GM12892 (cell line): Measurements from ENCODE around the gene CTR9. TPM values are rescaled to one million over a fixed set of nuclear protein-coding genes. Genes with fewer than 3 reads are reported as not detected.
A peak's percentile ranks its signal among the peaks of the same experiment; 100 is the strongest.

Experiments used
- DNase-seq: peaks from one replicate; pipeline ENCODE4 v3.0.0; 2011; ENCODE audit not compliant: insufficient read length
- FAIRE-seq: peaks from 2 replicates; lab custom pipeline; 2011; peaks lifted over from hg19 to GRCh38; lab: Jason Lieb, UNC
- POLR2A ChIP-seq: IDR thresholded peaks from 2 replicates; pipeline ENCODE4 v1.6.1; 2011; ENCODE audit warnings: low read depth, low read length, control low read depth
- POLR2AphosphoS5 ChIP-seq: IDR thresholded peaks from 2 replicates; pipeline ENCODE4 v1.6.1; 2011; ENCODE audit warnings: low read depth, low read length, control low read depth
- TAF1 ChIP-seq: IDR thresholded peaks from 2 replicates; pipeline ENCODE4 v1.6.1; 2011; ENCODE audit warnings: low read depth, mild to moderate bottlenecking, control low read depth, low read length, borderline replicate concordance
- polyA plus RNA-seq: library from polyadenylated mRNA; unstranded; fragments of >200 nt; gene quantifications from one replicate; pipeline ENCODE4 v1.2.1, GENCODE V29; 2012; ENCODE audit warnings: missing spikeins, inconsistent platforms; ENCODE audit not compliant: missing spikeins

Gene CTR9
- polyA plus RNA-seq, result 31.0 TPM

GRCh38 chr11:10750838-10751580 is at the start of gene CTR9:
Gene CTR9, plus strand, starts transcription at chr11:10751246. Its CDS starts 167 bp downstream, at chr11:10751413.
- DNase-seq (peak; percentile 69), FAIRE-seq (peak; percentile 100)
- TF ChIP-seq POLR2AphosphoS5, result peak; percentile 95; the same call in 1 of the 2 replicates
- TF ChIP-seq POLR2A, result peak; percentile 97
- 0 out of 2 replicates have a peak, but pooled peaks have one; percentile 36 for TF ChIP-seq TAF1

GRCh38 chr11:10701982-10702381 is 49.1 kb upstream of the CTR9 start:
- FAIRE-seq (no peak), DNase-seq (no peak)
- TF ChIP-seq TAF1 (no peak), POLR2A (no peak), POLR2AphosphoS5 (no peak)

- FAIRE-seq, result no peak
- no peak for DNase-seq
- no peak for TF ChIP-seq TAF1
- no peak for TF ChIP-seq POLR2A
- TF ChIP-seq POLR2AphosphoS5, result no peak
These were observed 42.9 kb upstream of the CTR9 start for GRCh38 chr11:10708131-10708530.

GRCh38 chr11:10709299-10710086 is 41.6 kb upstream of the CTR9 start:
- no peak for FAIRE-seq
- no peak for TF ChIP-seq POLR2A
- no peak for TF ChIP-seq POLR2AphosphoS5
- TF ChIP-seq TAF1, result no peak
- DNase-seq, result no peak

GRCh38 chr11:10715571-10715970 is 35.5 kb upstream of the CTR9 start:
- DNase-seq (no peak), FAIRE-seq (no peak)
- TF ChIP-seq POLR2AphosphoS5, result no peak
- no peak for TF ChIP-seq POLR2A
- no peak for TF ChIP-seq TAF1

GRCh38 chr11:10716122-10716521 is 34.9 kb upstream of the CTR9 start:
- DNase-seq (no peak), FAIRE-seq (no peak)
- no peak for TF ChIP-seq TAF1
- no peak for TF ChIP-seq POLR2AphosphoS5
- TF ChIP-seq POLR2A, result no peak

- FAIRE-seq, result no peak
- TF ChIP-seq TAF1, result no peak
- TF ChIP-seq POLR2AphosphoS5, result no peak
- TF ChIP-seq POLR2A, result no peak
- no peak for DNase-seq
These were observed 34.3 kb upstream of the CTR9 start for GRCh38 chr11:10716543-10717259.

- DNase-seq (no peak), FAIRE-seq (no peak)
- TF ChIP-seq POLR2A, result no peak
These were observed 31.4 kb upstream of the CTR9 start for GRCh38 chr11:10719616-10720015.

- TF ChIP-seq POLR2A (no peak), TAF1 (no peak), POLR2AphosphoS5 (no peak)
- FAIRE-seq, result no peak
- no peak for DNase-seq
These were observed 30.1 kb upstream of the CTR9 start for GRCh38 chr11:10720881-10721376.

GRCh38 chr11:10722307-10722706 is 28.7 kb upstream of the CTR9 start:
- TF ChIP-seq TAF1 (no peak), POLR2A (no peak)
- DNase-seq (no peak), FAIRE-seq (no peak)
